H54 (cell line): Measurements from ENCODE around the gene SORCS2.

Experiments used
- DNase-seq: peaks from one replicate; pipeline ENCODE4 v3.0.0; 2011; ENCODE audit warnings: low spot score, mixed read lengths; ENCODE audit not compliant: insufficient read length
- FAIRE-seq: peaks from 3 replicates; lab custom pipeline; 2011; peaks lifted over from hg19 to GRCh38; lab: Jason Lieb, UNC
- POLR2A ChIP-seq: IDR thresholded peaks from 2 replicates; pipeline ENCODE4 v1.6.1; 2011; ENCODE audit warnings: low read depth, mild to moderate bottlenecking, low read length

SORCS2 gene

GRCh38 chr4:7626531-7626930 lies 434.2 kb downstream of the SORCS2 start:
- FAIRE-seq: no peak
- TF ChIP-seq POLR2A: no peak

GRCh38 chr4:7627251-7628250 lies 435.2 kb downstream of the SORCS2 start:
- no peak for DNase-seq
- TF ChIP-seq POLR2A: no peak
- FAIRE-seq: no peak

More at GRCh38 chr4:7626531-7626930, 434.2 kb downstream of the SORCS2 start:
- DNase-seq: no peak

GRCh38 chr4:7628432-7628831 lies 436.1 kb downstream of the SORCS2 start:
- FAIRE-seq: no peak
- no peak for TF ChIP-seq POLR2A

GRCh38 chr4:7629501-7630254 lies 437.3 kb downstream of the SORCS2 start:
- FAIRE-seq (no peak), DNase-seq (no peak)
- TF ChIP-seq POLR2A: no peak

More at GRCh38 chr4:7628432-7628831, 436.1 kb downstream of the SORCS2 start:
- DNase-seq: no peak

GRCh38 chr4:7630568-7631287 lies 438.4 kb downstream of the SORCS2 start:
- no peak for FAIRE-seq
- 0 out of 2 replicates have a peak, but pooled peaks have one; percentile 26 for TF ChIP-seq POLR2A
- peak; percentile 83 for DNase-seq

GRCh38 chr4:7631288-7632014 lies 439.1 kb downstream of the SORCS2 start:
- no peak for TF ChIP-seq POLR2A
- DNase-seq: no peak
- FAIRE-seq: no peak

GRCh38 chr4:7632341-7632740 lies 440.0 kb downstream of the SORCS2 start:
- FAIRE-seq (no peak), DNase-seq (no peak)
- no peak for TF ChIP-seq POLR2A

- FAIRE-seq (no peak), DNase-seq (no peak)
- TF ChIP-seq POLR2A: no peak
Observed at GRCh38 chr4:7632971-7633370, 440.6 kb downstream of the SORCS2 start.

GRCh38 chr4:7634661-7635251 lies 442.4 kb downstream of the SORCS2 start:
- no peak for TF ChIP-seq POLR2A
- DNase-seq (no peak), FAIRE-seq (no peak)

GRCh38 chr4:7635445-7636239 lies 443.3 kb downstream of the SORCS2 start:
- TF ChIP-seq POLR2A: no peak
- FAIRE-seq (no peak), DNase-seq (no peak)

GRCh38 chr4:7636240-7636508 lies 443.8 kb downstream of the SORCS2 start:
- no peak for DNase-seq
- TF ChIP-seq POLR2A: no peak
- no peak for FAIRE-seq

GRCh38 chr4:7637139-7637538 lies 444.8 kb downstream of the SORCS2 start:
- FAIRE-seq (no peak), DNase-seq (no peak)
- TF ChIP-seq POLR2A: no peak

- FAIRE-seq (no peak), DNase-seq (no peak)
- no peak for TF ChIP-seq POLR2A
Observed at GRCh38 chr4:7637971-7638370, 445.6 kb downstream of the SORCS2 start.
